Measurements from ENCODE around the gene CTDSP2. TPM values are rescaled to one million over a fixed set of nuclear protein-coding genes. Genes with fewer than 3 reads are reported as not detected.

Gene CTDSP2
- 117 and 119 TPM in 2 replicates for total RNA-seq (2022)
- Bru-seq, nascent RNA = percentile 83 among the genes with signal in this experiment
- percentile 95 among the genes with signal in this experiment for BruChase-seq, experiment 1, labeled RNA remaining after a 6-hour chase
- percentile 91 among the genes with signal in this experiment for BruChase-seq, experiment 2, labeled RNA remaining after a 2-hour chase
- long read RNA-seq, full-length matches to known transcripts = 14 of 69 reads
- long read RNA-seq, partial matches to known transcripts = 4 of 69 reads
- long read RNA-seq, other reads (novel, unspliced or antisense) = 51 of 69 reads

GRCh38 chr12:57846577-57847319, at the start of gene CTDSP2:
TSS of gene CTDSP2 (minus strand) at chr12:57846729. CDS start at chr12:57846435, 294 bp downstream.
- Mint-ChIP-seq H3K27me3 (ENCODE audit: unreplicated experiment) (peaks cover 14% of the 10 kb centered on the region), H3K27ac (ENCODE audit: unreplicated experiment) (peak within 1 kb of the TSS; percentile 58), H3K4me3 (ENCODE audit: low read depth, unreplicated experiment) (peak within 1 kb of the TSS; percentile 81), H3K36me3 (ENCODE audit: insufficient read depth, unreplicated experiment) (peaks cover 41% of the 10 kb centered on the region), H3K9me3 (ENCODE audit: low read depth, unreplicated experiment) (no peaks in the 10 kb centered on the region), H3K4me1 (ENCODE audit: low read depth, unreplicated experiment) (peaks cover 31% of the 10 kb centered on the region)
- no TSS peak for BruUV-seq (replicated peaks)
- peak; percentile 100 for DNase-seq
- CTCF ChIA-PET = interaction anchor here (0.5 to 1.6 kb wide), 8 partner anchors 16 to 805 kb away, joined by 3 to 7 read pairs (median 4); partner anchors contain the start of gene TSFM
- intact Hi-C loops (cut with micrococcal nuclease; ENCODE audit: unreplicated experiment) = no loop called here
- TF ChIP-seq CTCF (IDR thresholded peaks at IDR 0.05; ENCODE audit: unreplicated experiment) = no peak

DNA sequence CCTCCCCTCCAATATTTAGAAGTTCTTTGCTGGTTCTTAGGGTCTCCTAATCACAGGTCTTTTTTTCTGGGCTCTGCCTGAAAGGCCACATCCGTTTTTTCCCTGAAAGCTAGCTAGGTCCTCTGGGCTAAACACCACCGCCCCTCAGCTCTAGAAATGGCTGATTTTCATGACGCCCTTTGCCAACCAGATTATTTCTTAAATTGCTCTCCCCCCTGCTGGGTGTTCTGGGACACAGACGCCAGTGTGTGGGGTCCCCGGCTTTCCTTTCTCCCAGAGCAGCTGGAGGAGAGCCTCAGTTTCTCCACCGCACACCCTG, 49.5 kb upstream of the CTDSP2 start:
- Mint-ChIP-seq H3K4me3 (ENCODE audit: low read depth, unreplicated experiment) (peak overlapping the region; percentile 71), H3K27ac (ENCODE audit: unreplicated experiment) (no peak overlapping the region), H3K4me1 (ENCODE audit: low read depth, unreplicated experiment) (peaks cover 49% of the 10 kb centered on the region), H3K9me3 (ENCODE audit: low read depth, unreplicated experiment) (no peaks in the 10 kb centered on the region), H3K36me3 (ENCODE audit: insufficient read depth, unreplicated experiment) (peaks cover 6% of the 10 kb centered on the region), H3K27me3 (ENCODE audit: unreplicated experiment) (no peaks in the 10 kb centered on the region)
- TF ChIP-seq CTCF (IDR thresholded peaks at IDR 0.05; ENCODE audit: unreplicated experiment) = no peak
- no TSS peak for BruUV-seq (replicated peaks)
- CTCF ChIA-PET = interaction anchor here (0.6 to 2.0 kb wide), 6 partner anchors 8 to 64 kb away, joined by 3 to 7 read pairs (median 4); partner anchors contain the start of gene CTDSP2
- intact Hi-C loops (cut with micrococcal nuclease; ENCODE audit: unreplicated experiment) = no loop called here
- no peak for DNase-seq

GRCh38 chr12:57895389-57896114, 49.0 kb upstream of the CTDSP2 start:
- no TSS peak for BruUV-seq (replicated peaks)
- CTCF ChIA-PET = interaction anchor here (0.6 to 2.0 kb wide), 6 partner anchors 8 to 63 kb away, joined by 3 to 7 read pairs (median 4); partner anchors contain the start of gene CTDSP2
- DNase-seq = no peak
- intact Hi-C loops (cut with micrococcal nuclease; ENCODE audit: unreplicated experiment) = no loop called here
- peak overlapping the region; percentile 71 for H3K4me3 Mint-ChIP-seq (ENCODE audit: low read depth, unreplicated experiment)
- no peaks in the 10 kb centered on the region for H3K27me3 Mint-ChIP-seq (ENCODE audit: unreplicated experiment)
- H3K27ac Mint-ChIP-seq (ENCODE audit: unreplicated experiment) = no peak overlapping the region
- TF ChIP-seq CTCF (IDR thresholded peaks at IDR 0.05; ENCODE audit: unreplicated experiment) = no peak
- H3K4me1 Mint-ChIP-seq (ENCODE audit: low read depth, unreplicated experiment) = peaks cover 52% of the 10 kb centered on the region
- H3K36me3 Mint-ChIP-seq (ENCODE audit: insufficient read depth, unreplicated experiment) = peaks cover 6% of the 10 kb centered on the region
- no peaks in the 10 kb centered on the region for H3K9me3 Mint-ChIP-seq (ENCODE audit: low read depth, unreplicated experiment)

All from Calu3 (cell line).